GM18858 (cell line): ENCODE data around the gene ZNF610.

Source experiments
- ATAC-seq: cut with Tn5 transposase; IDR thresholded peaks from one replicate; pipeline ENCODE4 v1.9.1; 2021; ENCODE audit not compliant: unreplicated experiment

ZNF610 gene

DNA sequence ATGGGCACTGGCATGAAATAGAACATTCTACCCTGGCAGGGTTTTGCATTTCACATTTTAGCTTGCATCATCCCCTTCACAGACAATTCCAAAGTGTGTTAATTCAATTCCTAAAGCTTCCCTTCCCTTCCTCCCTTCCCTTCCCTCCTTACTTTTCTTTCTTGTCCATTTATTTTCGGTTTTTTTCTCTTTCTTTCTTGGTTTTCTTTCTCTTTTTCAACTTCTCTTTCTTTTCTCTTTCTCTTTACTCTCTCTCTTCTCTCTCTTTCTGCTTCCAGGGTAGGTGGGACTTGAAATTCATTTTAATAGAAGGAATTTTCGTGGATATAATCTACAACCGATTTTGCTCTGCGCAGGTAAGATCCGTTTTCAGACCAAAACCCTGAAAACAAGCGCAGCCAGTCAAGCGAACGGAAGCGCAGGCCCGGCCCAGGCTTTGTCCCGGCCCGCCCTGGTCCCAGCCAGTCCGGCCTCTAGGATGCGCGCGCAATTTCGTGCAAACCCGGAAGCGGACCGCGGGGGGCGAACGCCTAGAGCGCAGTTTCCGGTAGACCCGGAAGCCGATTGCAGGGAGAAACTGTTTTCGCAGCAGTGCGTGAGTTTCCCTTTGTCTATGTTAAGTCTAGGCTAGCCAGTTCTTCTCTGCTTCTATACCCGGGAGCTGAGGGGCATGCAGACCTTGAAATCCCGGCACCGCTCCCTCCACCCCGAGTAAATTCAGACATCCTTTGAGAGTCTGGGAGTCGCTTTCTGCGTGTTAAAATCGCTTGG, 61.5 kb downstream of the ZNF610 start, which contains the start of gene ZNF528:
Gene ZNF528 (plus strand): TSS at position 540 of the 771 bp plus-strand sequence. CDS start 4,165 bp downstream, outside the sequence.
- no peak for ATAC-seq

DNA sequence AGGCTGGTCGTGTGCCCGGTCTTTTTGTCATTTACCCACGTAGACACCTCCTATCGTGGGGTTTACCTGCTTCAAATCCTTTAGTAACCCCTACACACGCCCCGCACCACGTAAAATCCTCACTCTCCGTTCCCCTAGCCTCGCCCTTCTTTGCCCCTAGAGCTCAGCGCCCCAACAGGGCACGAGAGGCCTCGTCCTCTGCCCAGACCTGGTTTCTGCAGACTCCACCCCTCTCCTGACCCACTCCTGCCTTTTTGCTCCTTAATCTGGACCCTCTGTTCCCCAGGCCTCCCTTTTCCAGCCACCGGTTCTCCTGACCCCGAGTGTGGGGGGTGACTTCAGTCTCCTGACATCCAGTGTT, 62.0 kb downstream of the ZNF610 start:
- no peak for ATAC-seq

DNA sequence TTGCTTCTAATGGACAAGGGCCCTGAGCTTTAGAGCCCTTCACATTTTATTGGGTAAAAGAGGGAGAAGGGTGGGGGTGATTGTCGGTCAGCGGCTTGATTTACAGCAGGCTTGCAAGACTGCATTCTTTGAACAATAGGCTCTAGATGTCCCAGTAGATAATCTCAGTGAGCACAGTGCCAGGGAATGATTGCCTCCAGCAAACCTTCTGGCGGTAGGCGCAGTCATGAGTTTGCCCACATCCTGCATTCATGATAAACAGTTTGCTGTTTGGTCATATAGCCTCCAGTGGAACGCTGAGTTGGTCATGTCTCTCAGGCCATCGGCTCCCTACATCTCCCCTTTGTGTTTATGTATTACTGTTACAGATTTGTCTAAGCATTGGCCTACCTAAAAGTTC, 74.2 kb downstream of the ZNF610 start:
- ATAC-seq = no peak

DNA sequence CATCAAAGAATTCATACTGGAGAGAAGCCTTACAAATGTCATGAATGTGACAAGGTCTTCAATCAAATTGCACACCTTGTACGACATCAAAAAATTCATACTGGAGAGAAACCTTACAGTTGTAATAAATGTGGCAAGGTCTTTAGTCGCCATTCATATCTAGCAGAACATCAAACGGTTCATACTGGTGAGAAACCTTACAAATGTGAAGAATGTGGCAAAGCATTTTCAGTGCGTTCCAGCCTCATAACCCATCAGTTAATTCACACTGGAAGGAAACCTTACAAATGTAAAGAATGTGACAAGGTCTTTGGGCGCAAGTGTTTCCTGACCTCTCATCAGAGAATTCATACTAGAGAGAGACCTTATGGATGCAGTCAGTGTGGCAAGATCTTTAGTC, 79.7 kb downstream of the ZNF610 start:
- no peak for ATAC-seq
